A673 (cell line): ENCODE data around the gene BABAM2.

ENCODE experiments used
- EZH2 ChIP-seq: fragments of 200-600 bp; sonication (generic); IDR thresholded peaks from 2 replicates; pipeline ENCODE4 v1.6.1; 2017; ENCODE audit warnings: borderline replicate concordance, low read depth, mild to moderate bottlenecking, mixed read lengths, antibody characterized with exemption, low read length; ENCODE audit not compliant: poor library complexity, severe bottlenecking
- TF ChIP-seq, protein P1 (sequence below): fragments of 300-800, 200-600 bp; sonication (generic); conservative IDR thresholded peaks from 2 replicates; pipeline ENCODE4 v1.5.1; 2017; ENCODE audit warnings: low read depth, mild to moderate bottlenecking, antibody characterized with exemption, low read length, moderate library complexity, mixed read lengths

- TF ChIP-seq EZH2: no peak
- TF ChIP-seq, protein P1, sequence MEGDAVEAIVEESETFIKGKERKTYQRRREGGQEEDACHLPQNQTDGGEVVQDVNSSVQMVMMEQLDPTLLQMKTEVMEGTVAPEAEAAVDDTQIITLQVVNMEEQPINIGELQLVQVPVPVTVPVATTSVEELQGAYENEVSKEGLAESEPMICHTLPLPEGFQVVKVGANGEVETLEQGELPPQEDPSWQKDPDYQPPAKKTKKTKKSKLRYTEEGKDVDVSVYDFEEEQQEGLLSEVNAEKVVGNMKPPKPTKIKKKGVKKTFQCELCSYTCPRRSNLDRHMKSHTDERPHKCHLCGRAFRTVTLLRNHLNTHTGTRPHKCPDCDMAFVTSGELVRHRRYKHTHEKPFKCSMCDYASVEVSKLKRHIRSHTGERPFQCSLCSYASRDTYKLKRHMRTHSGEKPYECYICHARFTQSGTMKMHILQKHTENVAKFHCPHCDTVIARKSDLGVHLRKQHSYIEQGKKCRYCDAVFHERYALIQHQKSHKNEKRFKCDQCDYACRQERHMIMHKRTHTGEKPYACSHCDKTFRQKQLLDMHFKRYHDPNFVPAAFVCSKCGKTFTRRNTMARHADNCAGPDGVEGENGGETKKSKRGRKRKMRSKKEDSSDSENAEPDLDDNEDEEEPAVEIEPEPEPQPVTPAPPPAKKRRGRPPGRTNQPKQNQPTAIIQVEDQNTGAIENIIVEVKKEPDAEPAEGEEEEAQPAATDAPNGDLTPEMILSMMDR: no peak
These were observed 438.7 kb downstream of the BABAM2 start for GRCh38 chr2:28329184-28329583.
